NCI-H2171 treated with DMSO at 0.1 percent for 48 hours (cell line): ENCODE measurements around the gene TIRAP.
A peak's percentile ranks its signal among the peaks of the same experiment; 100 is the strongest.
"Not testable (repeated sequence)": the region's sequence is repeated elsewhere in the genome, so short reads cannot be mapped to it uniquely, and the experiment has no call there.

ENCODE experiments used
- DNase-seq: peaks from one replicate; lab custom pipeline; 2025; lab: John Stamatoyannopoulos, UW

Gene TIRAP

GRCh38 chr11:126282736-126283591, at the start of gene TIRAP:
TSS of gene TIRAP (plus strand) at chr11:126283093. CDS start at chr11:126290895, 7,802 bp downstream.
- DNase-seq: peak; percentile 50

GRCh38 chr11:126233391-126233790, 49.5 kb upstream of the TIRAP start:
- no peak for DNase-seq

- no peak for DNase-seq
Observed at GRCh38 chr11:126246636-126247035, 36.3 kb upstream of the TIRAP start.

- DNase-seq: no peak
Observed at GRCh38 chr11:126253265-126253664, 29.6 kb upstream of the TIRAP start.

- no peak for DNase-seq
Observed at GRCh38 chr11:126254819-126255218, 28.1 kb upstream of the TIRAP start.

GRCh38 chr11:126255507-126255906, 27.4 kb upstream of the TIRAP start:
- not testable (repeated sequence) for DNase-seq

GRCh38 chr11:126256216-126256615, 26.7 kb upstream of the TIRAP start:
- no peak for DNase-seq

GRCh38 chr11:126257144-126257543, 25.7 kb upstream of the TIRAP start:
- no peak for DNase-seq

- no peak for DNase-seq
Observed at GRCh38 chr11:126257764-126258163, 25.1 kb upstream of the TIRAP start.

- no peak for DNase-seq
Observed at GRCh38 chr11:126262216-126262615, 20.7 kb upstream of the TIRAP start.

- DNase-seq: no peak
Observed at GRCh38 chr11:126263489-126263888, 19.4 kb upstream of the TIRAP start.

- DNase-seq: no peak
Observed at GRCh38 chr11:126265811-126266210, 17.1 kb upstream of the TIRAP start.

GRCh38 chr11:126267650-126268049, 15.2 kb upstream of the TIRAP start:
- DNase-seq: no peak

GRCh38 chr11:126268361-126268707, 14.6 kb upstream of the TIRAP start:
- no peak for DNase-seq

GRCh38 chr11:126268708-126269579, 13.9 kb upstream of the TIRAP start, which contains the start of the genes FOXRED1 and SRPRA:
TSS of gene FOXRED1 (plus strand) at chr11:126269154. CDS start at chr11:126269207, 53 bp downstream.
TSS of gene SRPRA (minus strand) at chr11:126268895. CDS start at chr11:126268804, 91 bp downstream.
- peak; percentile 96 for DNase-seq

GRCh38 chr11:126277322-126277721, 5.6 kb upstream of the TIRAP start:
- DNase-seq: no peak

GRCh38 chr11:126277780-126278179, 5.1 kb upstream of the TIRAP start:
- no peak for DNase-seq

GRCh38 chr11:126279191-126279590, 3.7 kb upstream of the TIRAP start:
- DNase-seq: no peak

GRCh38 chr11:126280595-126280994, 2.3 kb upstream of the TIRAP start:
- no peak for DNase-seq

GRCh38 chr11:126281245-126281644, 1.6 kb upstream of the TIRAP start:
- no peak for DNase-seq

- no peak for DNase-seq
Observed at GRCh38 chr11:126281666-126282175, 1.2 kb upstream of the TIRAP start.

GRCh38 chr11:126282361-126282735, 545 bp upstream of the TIRAP start:
- DNase-seq: no peak

- peak; percentile 23 for DNase-seq
Observed at GRCh38 chr11:126284829-126285228, 1.9 kb downstream of the TIRAP start.
